HG03442 (cell line): ENCODE results near the gene LMAN2.
"Not testable (repeated sequence)": the region's sequence is repeated elsewhere in the genome, so short reads cannot be mapped to it uniquely, and the experiment has no call there.

Experiments used
- ATAC-seq: cut with Tn5 transposase; IDR thresholded peaks from one replicate; pipeline ENCODE4 v1.9.1; 2021; ENCODE audit warnings: mild to moderate bottlenecking, moderate library complexity; ENCODE audit not compliant: unreplicated experiment

The LMAN2 gene

DNA sequence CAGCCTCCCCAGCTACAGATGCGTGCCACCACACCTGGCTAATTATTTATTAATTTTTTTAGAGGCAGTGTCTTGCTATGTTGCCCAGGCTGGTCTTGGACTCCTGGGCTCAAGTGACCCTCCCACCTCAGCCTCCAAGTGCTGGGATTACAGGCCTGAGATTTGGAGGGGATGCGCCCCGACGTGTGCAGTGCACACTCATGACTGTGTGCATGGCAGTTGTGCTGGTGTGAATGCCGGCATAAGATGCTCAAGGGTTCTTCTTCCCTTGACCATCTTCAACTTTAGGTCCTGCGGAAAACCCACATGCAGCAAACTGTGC, 29.3 kb upstream of the LMAN2 start:
- no peak for ATAC-seq

DNA sequence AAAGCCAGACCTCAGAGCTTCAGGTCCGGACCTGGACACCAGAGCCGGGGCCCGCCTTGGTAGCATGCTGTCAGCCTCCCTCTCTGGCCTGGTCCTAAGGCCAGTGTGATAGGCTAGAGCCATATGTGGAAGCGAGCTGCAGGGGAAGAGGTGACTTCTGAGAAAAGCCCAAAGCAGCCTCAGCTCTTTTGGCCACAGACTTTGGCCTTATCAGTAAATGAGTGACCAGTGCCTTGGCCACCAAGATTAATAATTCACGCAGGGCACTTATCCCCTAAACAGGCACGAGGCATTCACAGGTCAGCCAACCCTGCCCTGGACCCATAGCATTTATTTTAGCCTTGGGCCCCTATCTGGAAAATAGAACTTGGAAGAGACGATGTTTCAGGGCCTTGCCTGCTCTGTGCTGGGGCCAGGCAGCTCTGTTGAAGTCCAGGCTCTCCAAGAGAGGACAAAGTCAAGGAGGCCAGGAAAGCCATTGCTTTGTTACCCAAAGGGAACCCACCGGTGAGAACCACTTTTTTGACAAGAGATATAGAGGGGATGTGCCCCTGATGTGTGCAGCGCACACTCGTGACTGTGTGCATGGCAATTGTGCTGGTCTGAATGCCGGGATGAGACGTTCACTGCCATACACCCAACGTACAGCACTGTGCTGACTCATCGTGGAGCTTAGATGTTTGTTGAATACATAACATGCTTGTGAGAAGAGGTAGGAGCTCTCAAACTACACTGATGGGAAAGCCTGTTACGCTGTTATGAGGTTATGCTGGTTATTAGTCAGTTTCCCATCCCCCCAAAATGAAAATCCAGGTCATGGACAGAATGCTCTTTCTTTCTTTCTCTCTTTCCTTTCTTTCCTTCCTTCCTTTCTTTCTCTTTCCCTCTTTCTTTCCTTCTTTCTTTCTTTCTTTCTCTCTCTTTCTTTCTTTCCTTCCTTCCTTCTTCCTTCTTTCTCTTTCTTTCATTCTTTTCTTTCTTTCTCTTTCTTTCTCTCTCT, 27.7 kb upstream of the LMAN2 start:
- ATAC-seq: peak; percentile 54

DNA sequence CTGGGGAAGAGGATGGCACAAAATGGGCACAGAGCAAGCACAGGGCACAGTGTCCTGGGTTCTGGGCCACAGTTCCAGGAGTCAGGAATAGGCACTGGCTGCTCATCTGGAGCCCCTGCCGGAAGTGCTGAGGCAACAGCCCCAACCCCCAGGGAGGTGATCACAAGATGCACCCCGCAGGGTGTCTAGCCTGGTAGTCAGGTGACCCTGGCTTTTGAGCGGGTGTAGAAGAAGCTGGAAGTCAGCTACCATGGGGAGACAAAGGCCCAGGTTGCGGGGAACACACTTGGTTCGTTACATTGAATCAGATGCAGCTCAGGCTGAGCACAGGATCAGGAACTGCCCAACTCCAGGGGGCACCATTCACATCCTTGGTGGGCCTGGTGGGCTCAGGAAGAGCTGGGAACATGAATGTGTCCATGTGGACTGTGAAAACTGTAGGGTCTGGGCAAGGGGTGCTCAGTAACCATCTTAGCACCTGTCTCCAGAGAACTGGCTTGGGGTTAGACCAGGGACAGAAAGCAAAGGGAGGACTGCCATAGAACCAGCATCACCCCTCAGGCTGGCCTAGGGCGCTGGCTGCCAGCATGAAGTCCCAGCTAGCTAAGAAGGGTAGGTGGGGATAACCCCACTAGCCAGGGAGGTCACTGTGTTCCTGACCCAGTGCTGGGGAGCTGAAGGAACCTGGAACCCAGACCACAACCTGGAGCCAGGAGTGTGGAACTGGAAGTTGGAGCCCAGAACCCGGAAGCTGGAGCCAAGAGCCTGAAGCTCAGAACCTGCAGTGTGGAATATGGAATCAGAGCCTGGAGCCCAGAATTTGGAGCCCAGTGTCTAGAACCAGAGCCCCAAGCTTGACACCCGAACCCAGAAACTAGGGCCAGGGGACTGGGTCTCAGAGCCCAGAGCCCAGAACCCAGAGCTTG, 26.6 kb upstream of the LMAN2 start:
- ATAC-seq: no peak

DNA sequence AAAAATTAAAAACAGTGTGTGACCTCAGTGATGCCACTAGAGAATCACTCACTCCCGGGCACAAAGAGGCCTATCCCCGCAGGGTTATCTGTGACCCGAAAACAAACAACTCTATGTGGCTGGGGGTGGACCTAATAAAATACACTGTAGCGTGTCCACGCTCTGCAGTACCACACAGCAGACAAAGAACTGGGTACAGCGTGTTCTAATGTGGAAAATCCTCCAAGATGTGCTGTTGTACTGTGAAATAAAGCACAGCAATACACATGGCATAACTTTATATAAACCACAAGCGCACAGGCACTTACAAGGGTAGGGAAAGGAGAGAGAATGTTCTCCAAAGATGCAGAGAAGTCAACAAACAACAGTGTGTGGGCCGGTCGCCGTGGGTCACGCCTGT, 24.6 kb upstream of the LMAN2 start:
- ATAC-seq: no peak

DNA sequence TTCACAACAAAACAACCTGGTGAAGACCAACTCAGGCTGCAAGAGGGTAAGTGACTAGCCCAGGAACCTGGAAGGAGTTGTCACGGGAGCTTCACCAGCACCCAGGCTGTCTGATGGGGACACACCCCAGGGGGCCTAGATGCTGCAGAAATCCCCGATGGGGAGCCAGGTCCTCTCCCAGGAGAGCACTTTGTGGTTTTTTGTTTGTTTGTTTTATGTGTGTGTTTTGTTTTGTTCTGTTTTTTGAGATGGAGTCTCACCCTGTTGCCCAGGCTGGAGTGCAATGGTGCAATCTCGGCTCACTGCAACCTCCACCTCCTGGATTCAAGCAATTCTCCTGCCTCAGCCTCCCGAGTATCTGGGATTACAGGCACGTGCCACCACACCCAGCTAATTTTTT, 24.0 kb upstream of the LMAN2 start:
- not testable (repeated sequence) for ATAC-seq

DNA sequence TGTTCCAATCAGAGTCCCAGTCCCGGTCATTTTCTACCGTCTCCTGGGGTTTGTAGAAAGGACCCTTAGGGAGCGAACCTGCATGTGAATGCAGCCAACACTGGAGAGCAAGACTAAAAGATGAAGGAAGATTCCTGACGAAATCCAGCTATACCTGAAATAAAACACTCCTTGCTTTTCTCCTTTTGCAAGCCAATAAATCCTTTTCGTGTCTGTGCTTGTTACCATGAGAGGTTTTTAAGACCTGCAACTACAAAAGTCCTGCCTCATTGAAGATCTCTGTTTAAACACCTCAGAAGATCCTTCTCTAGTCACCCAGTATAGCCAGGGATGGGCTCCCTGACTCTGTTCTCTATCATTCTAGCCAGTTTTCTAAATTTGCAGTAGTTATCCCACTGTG, 22.7 kb upstream of the LMAN2 start:
- ATAC-seq: no peak

DNA sequence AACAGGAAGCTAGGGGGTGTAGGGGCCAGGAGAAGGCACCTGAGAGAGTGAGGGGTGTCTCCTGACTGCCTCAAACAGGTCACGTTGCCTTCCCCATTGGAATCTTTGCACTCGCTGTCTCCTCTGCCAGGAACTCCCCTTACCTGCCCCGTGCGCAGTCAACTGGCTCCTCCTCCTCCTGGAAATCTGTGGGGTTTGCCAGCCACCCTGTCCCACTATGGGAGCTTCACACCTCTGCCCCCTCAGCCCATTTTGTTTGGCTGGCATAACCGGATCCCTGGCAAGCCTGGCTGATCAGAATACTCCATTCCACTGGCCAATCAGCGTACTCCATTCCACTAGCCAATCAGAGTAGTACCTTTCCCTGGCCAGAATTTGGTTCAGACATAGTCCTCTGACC, 22.3 kb upstream of the LMAN2 start:
- no peak for ATAC-seq

DNA sequence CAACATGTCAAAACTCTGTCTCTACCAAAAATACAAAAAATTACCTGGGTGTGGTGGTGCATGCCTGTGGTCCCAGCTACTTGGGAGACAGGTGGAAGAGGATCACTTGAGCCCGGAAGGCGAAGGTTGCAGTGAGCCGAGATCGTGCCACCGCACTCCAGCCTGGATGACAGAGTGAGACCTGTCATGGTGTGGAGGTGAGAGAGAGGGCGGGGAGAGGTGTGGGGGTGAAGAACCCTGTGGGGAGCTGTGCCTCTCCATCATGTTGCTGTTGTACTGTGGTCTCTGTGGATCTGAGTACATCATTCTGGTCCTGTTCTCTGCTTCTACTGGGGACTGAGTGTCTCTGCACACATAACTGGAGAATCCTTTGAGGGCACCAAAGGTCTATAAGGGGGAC, 21.4 kb upstream of the LMAN2 start:
- ATAC-seq: no peak

DNA sequence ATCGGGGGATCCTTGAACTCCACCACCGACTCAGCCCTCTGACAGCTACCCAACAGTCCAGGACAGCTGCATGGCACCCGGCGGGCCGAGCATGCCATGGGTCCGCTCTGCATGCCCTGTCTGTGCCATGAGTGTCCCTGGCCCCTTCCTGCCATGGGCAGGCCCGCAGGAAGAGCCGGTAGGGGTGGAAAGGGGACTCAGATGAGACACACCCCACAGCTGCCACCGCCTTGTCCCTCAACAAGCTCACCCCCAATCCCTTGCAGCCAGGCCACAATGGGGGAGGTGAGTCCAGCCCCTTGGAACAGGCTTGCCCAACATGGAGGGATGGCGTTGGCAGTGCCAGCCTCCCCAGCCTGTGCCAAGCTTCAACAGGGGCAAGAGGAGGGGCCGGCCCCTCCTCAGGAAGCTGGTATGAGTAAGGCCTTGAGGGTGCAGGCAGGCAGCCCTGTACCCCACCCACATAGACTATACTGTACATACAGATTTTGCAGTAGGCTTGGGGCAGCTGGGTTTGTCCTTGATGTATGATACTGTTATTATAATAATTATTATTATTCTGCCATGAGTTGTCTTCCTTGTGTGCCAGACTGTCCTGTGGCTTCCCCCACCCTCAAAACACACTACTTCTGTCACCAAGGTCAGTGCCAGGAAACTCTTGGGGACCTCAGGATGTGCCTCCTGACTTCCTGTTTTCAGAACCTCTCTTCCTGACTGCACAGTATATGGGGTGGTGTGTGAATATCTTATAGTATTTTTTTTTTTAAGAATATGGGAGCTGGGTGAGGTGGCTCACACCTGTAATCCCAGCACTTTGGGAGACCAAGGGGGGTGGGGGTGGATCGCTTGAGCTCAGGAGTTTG, 20.8 kb upstream of the LMAN2 start:
- ATAC-seq: no peak

DNA sequence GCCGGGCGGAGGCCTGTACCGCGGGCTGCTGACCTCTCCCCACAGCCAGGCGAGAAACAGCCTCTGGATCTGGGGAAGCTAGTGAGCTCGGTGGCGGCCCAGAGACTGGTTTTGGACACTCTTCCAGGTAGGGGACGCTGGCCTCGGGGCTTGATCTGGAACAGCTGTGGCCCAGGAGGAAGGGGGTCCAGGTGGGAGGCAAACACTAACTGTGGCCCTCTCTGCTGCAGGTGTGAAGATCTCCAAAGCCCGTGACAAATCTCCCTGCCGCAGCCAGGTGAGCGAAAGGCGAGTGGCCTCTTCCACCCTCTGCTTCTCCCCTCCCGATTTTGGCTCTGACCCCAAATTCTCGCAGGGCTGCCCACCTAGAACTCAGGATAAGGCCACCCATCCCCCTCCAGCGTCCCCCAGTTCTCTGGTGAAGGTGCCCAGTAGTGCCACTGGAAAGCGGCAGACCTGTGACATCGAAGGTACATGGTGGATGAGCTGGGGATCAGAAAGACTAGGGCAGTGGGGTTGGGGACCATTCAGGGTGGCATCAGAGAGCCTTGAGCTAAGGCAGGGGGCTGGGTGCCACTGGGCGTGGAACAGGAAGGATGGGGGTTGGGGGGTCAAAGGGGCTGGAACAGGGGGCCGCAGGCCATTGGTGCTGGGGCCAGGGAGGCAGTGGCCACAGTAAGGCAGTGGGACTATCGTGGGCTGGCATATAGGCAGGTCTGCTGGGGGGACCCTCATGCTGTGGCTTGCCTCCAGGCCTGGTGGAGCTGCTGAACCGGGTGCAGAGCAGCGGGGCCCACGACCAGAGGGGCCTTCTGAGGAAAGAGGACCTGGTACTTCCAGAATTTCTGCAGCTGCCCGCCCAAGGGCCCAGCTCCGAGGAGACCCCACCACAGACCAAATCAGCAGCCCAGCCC, 19.9 kb upstream of the LMAN2 start:
- no peak for ATAC-seq

DNA sequence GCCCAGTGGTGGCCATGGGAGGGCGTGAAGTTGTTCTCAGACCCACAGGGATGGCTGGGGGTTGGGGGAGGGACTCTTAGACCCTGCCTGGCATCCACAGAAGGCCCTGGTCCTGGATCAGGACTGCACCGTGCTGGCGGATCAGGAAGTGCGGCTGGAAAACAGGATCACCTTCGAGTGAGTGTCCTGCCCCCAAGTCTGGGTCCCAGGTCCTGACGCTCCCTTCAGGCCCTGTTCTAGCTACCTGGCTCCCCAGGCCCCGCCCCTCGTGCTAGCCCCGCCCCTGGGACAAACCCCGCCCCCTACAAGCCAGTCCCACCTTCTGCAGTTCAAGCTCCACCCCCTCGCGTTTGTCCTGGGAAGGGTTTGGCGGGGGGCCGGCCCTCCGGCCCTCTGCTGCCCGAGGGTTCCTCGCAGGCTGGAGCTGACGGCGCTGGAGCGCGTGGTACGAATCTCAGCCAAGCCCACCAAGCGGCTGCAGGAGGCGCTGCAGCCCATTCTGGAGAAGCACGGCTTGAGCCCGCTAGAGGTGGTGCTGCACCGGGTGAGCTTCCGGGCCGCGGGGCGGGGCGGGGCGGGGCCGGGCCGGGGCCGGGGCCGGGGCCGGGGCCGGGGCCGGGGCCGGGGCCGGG, 19.1 kb upstream of the LMAN2 start:
- no peak for ATAC-seq

DNA sequence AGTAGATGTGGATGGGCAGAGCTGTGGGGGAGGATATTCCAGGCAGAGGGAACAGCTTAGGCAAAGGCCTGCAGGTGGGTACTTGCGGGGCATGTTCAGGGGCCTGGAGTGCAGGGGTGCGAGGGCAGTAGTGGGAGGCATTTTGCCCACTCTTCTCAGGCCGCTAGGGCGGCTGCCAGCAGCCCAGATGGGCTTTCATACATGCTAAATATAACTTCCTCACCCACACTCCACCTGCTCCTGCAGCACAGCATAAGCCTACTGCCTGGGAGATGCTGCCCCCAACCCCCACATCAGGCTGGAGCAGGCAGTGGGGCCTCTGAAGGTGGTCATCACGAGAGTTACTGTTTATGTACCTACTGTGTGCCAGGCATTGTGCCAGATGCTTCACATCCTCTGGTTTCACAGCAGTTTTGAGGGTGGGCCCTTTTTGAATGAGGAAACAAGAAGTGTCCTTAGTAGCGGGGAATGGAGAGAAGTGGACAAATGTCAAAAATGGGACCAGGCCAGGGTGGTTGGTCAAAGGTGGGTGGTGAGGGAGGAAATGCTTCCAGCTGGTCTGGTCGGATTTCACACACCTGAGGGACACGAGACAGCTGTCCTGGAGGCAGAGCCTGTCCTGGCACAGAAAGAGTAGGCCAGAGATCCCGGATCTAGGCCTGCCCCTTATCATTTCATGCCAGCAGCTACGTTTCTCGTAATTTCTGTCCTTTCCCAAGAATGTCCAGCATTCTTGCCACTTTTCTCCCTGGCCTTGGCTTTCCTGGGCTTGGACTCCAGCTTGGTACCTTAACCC, 18.4 kb upstream of the LMAN2 start:
- no peak for ATAC-seq

DNA sequence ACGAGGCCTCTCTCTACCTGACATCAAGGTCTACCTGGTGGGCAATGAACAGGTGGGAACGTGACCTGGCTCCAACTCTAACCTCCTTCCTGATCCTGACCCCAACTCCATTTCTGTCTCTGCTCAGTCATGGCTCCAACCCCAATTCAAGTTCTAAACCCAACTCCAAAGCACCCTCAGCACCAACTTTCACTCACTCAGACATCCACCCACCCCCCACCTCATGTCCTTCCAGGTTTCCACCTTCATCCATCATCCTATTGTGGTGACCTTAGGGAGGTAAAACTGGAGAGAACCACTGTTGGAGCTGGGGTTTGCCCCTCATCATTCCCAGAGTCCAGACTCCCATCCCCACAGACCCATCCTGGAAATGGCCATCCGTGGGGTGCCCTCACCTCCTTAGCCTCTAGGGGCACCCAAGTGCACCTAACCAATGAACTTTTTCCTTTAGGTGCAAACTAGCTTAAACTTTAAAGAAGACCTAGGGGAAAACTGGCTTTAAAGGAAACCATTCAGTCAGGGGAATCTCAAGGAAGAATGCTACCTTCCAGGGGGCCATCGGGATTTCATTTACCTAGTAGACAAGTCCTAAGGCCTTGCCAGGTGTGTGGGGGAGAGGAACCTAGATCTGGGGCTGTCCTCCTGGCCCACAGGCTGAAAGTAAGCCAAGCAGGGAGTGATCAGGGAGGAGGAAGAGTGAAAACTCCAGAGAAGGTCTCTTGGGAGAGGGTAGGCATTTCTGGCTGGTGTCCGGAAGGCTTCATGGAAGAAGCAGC, 17.6 kb upstream of the LMAN2 start:
- ATAC-seq: no peak

DNA sequence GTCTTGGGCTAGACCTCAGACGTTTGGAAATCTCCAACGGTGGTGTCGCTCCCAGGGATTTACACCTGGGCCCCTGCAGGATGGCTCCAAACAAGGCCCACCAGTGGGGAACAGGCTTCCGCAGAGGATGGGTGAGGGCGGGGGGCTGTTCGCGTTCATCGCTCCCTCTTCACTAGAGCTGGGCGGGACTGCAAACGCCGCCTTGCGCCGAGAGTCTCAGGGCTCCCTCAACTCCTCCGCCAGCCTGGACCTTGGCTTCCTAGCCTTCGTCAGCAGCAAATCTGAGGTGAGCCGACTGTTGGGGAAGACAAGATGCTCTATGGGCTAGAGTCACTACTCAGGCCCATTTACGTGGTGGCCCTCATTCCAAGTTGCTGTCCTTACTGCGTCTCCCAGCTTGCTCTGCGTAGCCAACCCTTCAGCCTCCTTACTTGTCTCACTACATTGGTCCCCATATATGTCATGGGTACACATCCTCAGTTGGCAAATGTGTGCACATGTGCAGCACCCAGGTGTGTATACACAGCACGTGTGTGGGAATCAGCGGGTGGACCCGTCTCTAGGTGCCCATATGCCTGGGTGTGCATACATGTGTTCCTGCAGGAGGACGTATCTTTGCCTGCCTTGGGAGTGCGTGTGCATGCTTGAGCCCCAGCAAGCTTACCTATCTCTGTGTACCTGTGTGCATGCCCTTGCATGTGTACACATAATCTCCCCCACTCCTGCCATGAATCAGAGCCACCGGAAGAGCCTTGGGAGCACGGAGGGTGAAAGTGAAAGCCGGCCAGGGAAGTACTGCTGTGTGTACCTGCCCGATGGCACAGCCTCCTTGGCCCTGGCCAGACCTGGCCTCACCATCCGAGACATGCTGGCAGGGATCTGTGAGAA, 16.8 kb upstream of the LMAN2 start:
- no peak for ATAC-seq

DNA sequence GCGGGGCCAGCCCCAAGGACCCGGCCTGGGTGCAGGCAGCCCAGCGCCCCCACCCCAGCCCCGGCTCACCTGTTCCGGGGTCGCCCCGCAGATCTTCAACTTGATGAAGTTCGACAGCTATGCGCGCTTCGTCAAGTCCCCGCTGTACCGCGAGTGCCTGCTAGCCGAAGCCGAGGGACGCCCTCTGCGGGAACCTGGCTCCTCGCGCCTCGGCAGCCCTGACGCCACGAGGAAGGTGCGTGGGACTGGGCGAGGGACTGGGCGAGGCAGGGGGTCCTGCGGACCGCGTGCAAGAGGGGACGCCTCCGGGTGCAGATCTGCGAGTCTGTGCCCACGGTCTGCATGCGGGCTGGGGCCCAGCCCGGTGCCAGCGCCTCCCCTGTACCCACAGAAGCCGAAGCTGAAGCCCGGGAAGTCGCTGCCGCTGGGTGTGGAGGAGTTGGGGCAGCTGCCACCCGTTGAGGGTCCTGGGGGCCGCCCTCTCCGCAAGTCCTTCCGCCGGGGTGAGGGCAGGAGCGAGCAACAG, 15.9 kb upstream of the LMAN2 start:
- no peak for ATAC-seq

DNA sequence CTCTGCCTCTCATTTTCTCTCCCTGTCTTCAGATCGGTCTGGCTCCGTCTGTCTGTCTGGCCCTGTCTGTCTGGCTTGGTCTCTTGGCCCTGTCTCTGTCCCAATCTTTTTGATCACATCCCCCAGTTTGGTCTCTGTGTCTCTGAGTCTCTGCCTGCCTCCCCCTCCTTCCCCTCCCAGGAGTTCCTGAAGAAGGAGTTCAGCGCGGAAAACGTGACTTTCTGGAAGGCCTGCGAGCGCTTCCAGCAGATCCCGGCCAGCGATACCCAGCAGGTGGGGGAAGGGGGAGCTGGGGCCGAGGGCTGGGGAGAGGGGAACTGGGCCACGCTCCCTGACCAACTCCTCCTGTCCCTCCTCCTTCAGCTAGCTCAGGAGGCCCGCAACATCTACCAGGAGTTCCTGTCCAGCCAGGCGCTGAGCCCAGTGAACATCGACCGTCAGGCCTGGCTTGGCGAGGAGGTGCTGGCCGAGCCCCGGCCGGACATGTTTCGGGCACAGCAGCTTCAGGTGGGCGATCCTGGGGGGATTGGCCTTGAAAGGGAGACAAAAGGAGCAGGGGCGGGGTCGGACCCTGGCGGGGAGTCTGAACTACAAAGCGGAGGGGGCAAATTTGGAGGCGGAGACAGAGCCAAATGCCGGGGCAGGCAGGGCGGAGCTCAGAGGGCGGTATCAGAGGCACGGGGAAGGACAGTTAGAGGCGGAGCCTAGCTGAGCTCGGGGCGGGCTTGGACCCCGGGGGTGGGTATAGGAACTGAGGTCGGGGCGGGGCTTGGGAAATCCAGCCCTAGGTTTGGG, 15.3 kb upstream of the LMAN2 start:
- ATAC-seq: no peak
